Thyroid gland (tissue), 4 donors: Measurements from ENCODE around the gene PPP1R8.

Experiments
- POLR2A ChIP-seq, 2 donors: fragments of 450-650 bp; IDR thresholded peaks; one replicate each; pipeline ENCODE4 v1.6.1; 2017; ENCODE audit warnings: antibody characterized with exemption in 2 of 2, mild to moderate bottlenecking in 2 of 2, moderate library complexity in 1 of 2
- TF ChIP-seq, protein P1 (sequence below), 6 experiments: fragments of 200-600 bp in 3 of 6; fragments of 450-650 bp in 3 of 6; sonication (generic) in 3 of 6; IDR thresholded peaks; one replicate each; pipeline ENCODE4 v1.5.1; 2016 to 2019; ENCODE audit warnings: antibody characterized with exemption in 6 of 6, mild to moderate bottlenecking in 2 of 6, inconsistent platforms in 1 of 6, moderate library complexity in 1 of 6

DNA sequence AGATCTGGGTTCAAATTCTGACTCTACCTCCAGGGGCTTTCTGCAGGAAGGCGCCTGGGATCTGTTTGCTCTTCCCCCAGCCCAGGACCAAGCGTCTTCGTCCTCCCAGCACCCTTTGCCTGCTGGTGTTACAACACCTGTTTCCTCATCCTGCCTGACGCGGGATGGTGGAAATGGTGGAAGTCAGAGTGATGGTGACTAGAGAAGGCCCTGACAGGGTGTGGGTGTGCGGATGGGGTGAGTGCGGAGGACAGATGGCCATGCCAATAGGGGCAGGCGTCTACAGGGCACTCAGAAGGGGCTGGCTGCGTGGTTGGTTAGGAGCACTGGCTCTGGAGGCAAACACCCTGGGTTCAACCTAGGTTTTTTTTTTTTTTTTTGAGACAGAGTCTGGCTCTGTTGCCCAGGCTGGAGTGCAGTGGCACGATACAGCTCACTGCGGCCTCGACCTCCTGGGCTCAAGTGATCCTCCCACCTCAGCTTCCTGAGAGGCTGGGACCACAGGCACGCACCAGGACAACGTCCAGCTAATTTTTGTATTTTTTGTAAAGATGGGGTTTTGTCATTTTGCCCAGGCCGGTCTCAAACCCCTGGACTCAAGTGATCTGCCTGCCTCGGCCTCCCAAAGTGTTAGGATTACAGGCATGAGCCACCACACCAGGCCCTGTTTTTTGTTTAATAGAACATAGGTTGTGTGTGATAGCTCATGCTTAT, 43.2 kb downstream of the PPP1R8 start:
- TF ChIP-seq POLR2A (IDR thresholded peaks at IDR 0.05), result no peak
- TF ChIP-seq, protein P1, sequence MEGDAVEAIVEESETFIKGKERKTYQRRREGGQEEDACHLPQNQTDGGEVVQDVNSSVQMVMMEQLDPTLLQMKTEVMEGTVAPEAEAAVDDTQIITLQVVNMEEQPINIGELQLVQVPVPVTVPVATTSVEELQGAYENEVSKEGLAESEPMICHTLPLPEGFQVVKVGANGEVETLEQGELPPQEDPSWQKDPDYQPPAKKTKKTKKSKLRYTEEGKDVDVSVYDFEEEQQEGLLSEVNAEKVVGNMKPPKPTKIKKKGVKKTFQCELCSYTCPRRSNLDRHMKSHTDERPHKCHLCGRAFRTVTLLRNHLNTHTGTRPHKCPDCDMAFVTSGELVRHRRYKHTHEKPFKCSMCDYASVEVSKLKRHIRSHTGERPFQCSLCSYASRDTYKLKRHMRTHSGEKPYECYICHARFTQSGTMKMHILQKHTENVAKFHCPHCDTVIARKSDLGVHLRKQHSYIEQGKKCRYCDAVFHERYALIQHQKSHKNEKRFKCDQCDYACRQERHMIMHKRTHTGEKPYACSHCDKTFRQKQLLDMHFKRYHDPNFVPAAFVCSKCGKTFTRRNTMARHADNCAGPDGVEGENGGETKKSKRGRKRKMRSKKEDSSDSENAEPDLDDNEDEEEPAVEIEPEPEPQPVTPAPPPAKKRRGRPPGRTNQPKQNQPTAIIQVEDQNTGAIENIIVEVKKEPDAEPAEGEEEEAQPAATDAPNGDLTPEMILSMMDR (IDR thresholded peaks at IDR 0.05), result no peak
